ENCODE data around the gene MAST3.

- TF ChIP-seq CTCF (IDR thresholded peaks at IDR 0.05) (no peak), EZH2 (IDR thresholded peaks at IDR 0.05; ENCODE audit: borderline replicate concordance, insufficient read depth, low read depth, low read length, poor library complexity, severe bottlenecking) (no peak)
Observed at GRCh38 chr19:18102916-18103542, 5.5 kb downstream of the MAST3 start.
